ENCODE results near the gene GALK1.

The GALK1 gene

GRCh38 chr17:75751676-75752404 lies 13.2 kb downstream of the GALK1 start:
- no peak for DNase-seq

DNA sequence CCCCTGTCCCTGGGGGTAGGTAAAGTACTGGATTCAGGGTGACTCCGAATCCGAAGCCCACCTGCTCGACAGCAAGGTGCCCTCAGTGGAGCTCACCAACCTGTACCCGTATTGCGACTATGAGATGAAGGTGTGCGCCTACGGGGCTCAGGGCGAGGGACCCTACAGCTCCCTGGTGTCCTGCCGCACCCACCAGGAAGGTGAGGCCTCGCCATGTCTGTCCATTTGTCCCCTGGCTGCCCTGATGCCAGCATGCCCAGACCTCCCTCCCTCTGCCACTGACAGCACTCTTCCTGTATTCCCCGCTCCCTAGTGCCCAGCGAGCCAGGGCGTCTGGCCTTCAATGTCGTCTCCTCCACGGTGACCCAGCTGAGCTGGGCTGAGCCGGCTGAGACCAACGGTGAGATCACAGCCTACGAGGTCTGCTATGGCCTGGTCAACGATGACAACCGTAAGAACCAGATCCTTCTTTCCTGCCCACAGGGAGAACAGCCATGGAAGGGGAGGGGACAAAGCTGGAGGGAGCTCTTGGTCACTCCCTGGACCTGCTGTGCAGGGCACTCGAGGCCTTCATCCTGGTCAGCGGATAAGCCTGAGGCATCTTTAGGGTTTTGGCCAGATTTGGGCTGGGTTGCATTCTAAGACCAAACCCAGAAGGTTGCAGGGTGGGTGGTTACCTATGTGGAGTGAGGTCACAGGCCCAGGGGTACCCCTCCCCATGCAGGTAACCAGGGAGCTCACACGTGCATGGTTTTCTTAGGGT lies 14.2 kb downstream of the GALK1 start:
- DNase-seq: no peak

DNA sequence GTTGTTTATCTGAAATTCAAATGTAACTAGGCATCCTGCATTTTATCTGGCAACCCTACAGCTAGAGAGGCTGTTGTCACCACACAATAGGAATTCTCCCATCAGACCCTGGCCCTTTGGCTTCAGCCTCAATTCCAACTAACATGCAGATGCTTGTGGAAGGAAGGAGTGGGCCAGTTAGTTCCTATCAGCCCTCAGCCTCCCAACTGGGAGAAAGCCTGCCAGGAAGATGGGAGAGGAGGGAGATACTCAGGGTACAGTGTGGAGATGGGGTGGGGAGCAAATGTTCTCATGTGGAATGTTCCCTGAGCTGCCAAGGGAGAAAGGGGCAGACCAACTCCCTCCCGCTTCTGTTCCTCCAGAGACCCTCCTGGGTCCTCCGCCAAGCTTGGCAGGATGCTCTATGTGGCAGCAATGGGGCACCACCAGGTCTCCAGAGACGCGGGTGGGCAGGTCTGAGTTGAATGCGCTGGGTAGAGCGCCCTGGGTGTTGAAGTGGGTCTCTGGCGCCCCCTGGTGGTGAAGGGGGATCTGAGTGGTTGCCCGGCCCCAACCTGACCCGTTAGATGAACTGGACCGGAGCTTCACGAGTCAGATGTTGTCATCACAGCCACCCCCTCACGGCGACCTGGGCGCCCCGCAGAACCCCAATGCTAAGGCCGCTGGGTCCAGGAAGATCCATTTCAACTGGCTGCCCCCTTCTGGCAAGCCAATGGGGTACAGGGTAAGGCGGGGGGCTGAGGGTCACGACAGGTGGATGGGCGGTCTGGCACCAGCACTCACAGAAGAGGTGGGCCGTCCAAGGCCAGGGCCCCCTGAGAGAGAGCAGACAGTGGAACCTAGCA lies 15.2 kb downstream of the GALK1 start:
- DNase-seq: peak in 51 of 56 donors; percentile 28 to 95 (median 74)

- no peak for DNase-seq
Measured at GRCh38 chr17:75748706-75749105, 16.3 kb downstream of the GALK1 start.

DNA sequence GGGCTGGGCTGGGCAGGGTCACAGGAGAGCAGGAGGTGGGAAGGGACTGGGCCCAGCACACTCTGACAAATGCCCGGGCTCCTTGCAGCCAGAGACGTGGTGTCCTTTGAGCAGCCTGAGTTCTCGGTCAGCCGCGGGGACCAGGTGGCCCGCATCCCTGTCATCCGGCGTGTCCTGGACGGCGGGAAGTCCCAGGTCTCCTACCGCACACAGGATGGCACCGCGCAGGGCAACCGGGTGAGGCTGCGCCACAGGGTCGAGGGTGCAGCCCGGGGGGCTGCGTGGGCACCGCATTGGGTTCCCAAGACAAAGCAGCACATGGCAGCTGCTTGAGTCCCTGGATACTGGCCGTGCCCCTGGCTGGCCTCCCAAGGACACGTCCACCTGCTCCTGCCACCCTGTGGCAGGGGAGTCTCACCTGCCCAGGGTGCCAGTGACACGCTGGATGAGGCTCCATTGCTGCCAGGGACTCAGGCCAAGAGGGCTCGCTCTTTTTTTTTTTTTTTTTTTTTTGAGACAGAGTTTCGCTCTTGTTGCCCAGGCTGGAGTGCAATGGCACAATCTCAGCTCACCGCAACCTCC lies 21.3 kb downstream of the GALK1 start:
- no peak for DNase-seq

GRCh38 chr17:75742337-75742736 lies 22.7 kb downstream of the GALK1 start:
- no peak for DNase-seq

GRCh38 chr17:75740631-75741077 lies 24.3 kb downstream of the GALK1 start:
- DNase-seq: no peak

GRCh38 chr17:75740215-75740614 lies 24.8 kb downstream of the GALK1 start:
- DNase-seq: no peak

DNA sequence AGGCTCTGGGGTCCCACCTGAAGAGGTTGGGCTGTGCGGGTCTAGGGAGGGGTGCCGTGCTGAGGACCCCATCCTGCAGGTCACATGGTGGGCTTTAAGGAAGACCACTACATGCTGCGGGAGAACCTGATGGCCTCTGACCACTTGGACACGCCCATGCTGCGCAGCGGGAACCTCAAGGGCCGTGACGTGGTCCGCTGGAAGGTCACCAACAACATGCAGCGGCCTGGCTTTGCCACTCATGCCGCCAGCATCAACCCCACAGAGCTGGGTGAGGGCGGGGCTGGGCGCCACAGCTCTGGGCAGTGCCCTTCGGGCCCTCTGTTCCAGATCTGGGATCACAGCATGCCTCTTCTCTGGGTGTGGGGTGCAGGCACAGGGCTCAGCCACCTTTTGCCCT lies 25.2 kb downstream of the GALK1 start:
- DNase-seq: no peak

GRCh38 chr17:75739174-75739573 lies 25.8 kb downstream of the GALK1 start:
- no peak for DNase-seq

DNA sequence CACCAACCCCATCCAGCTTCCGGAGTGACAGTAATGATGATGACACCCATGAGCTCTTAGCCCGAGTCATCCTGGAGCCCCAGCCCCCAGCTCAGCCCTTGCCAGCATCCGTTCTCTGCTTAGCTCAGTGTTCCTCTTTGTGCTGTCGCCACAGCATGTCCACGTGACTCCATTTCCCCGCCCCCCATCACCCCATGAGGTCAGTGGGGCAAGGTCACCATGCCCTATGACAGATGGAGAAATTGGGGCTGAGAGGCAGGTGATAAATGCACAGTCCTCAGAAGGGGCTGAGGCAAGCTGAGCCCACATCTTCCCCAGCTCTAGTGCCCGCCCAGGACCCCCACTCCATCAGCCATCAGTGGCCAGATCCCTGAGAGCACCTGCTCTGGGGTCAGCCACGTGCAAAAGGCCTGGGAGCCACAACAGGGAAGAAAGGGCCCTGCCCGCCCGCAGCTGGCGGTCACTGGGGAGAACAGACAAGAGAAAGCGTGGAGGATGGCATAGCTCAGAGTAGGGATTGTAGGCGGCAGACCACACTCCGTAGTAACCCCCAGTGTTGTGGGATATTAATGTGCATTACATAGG lies 26.7 kb downstream of the GALK1 start:
- peak in 34 of 56 donors; percentile 8 to 74 (median 32) for DNase-seq

- no peak for DNase-seq
Measured at GRCh38 chr17:75737133-75737962, 27.6 kb downstream of the GALK1 start.

DNA sequence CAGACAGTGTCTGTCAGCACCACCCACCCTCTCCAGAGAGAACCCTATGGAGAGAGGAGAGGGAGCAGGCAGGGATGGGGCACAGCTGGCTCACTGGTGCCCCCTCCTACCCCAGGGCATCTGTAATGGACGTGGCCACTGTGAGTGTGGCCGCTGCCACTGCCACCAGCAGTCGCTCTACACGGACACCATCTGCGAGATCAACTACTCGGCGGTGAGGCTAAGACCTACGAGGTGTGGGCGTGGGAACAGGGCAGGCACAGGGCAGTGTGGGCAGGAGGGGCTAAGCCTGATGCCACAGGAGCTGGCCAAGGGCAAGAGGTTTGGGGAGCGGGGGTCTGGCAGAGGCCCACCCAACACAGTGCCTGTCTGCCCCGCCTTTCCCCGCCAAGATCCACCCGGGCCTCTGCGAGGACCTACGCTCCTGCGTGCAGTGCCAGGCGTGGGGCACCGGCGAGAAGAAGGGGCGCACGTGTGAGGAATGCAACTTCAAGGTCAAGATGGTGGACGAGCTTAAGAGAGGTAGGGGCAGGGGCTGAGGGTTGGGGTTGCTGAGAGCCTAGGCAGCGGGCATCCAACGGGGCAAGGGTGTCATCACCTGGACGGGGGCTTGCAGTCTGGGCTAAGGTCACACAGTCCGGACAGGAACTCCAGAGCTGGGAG lies 28.7 kb downstream of the GALK1 start:
- no peak for DNase-seq

DNA sequence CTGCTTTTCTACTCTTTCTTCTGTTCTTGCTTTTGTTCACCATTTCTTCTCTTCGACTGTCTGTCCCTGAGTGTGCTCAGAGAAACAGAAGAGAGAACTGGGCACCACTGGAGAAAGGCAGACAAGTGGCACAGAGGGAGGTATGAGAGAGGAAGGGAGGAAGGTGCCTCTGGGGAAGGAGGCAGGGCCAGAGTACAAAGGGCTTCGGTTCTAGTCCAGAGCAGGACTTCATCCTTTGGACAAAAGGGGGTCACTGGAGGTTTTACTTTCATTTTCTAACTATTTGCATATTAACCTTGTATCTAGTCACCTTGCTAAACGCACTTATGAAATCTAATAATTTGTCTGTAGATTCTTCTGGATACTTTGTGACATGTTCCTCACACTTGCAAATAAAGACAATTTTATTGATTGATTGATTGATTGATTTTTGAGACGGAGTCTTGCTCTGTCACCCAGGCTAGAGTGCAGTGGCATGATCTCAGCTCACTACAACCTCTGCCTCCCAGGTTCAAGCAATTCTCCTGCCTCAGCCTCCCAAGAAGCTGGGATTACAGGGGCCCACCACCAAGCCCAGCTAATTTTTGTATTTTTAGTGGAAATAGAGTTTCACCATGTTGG lies 30.2 kb downstream of the GALK1 start:
- DNase-seq: no peak

DNA sequence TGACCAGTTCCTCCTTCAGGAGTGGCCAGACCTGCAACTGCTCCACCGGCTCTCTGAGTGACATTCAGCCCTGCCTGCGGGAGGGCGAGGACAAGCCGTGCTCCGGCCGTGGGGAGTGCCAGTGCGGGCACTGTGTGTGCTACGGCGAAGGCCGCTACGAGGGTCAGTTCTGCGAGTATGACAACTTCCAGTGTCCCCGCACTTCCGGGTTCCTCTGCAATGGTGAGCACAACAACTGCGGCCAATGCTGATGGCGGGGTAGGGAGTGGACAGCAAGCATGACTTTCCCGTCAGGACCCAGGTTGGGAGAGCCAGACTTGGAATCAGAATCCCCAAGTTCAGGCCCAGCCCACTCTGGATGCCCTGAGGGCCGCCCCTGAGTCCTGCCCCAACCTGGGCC lies 31.5 kb downstream of the GALK1 start:
- no peak for DNase-seq

DNA sequence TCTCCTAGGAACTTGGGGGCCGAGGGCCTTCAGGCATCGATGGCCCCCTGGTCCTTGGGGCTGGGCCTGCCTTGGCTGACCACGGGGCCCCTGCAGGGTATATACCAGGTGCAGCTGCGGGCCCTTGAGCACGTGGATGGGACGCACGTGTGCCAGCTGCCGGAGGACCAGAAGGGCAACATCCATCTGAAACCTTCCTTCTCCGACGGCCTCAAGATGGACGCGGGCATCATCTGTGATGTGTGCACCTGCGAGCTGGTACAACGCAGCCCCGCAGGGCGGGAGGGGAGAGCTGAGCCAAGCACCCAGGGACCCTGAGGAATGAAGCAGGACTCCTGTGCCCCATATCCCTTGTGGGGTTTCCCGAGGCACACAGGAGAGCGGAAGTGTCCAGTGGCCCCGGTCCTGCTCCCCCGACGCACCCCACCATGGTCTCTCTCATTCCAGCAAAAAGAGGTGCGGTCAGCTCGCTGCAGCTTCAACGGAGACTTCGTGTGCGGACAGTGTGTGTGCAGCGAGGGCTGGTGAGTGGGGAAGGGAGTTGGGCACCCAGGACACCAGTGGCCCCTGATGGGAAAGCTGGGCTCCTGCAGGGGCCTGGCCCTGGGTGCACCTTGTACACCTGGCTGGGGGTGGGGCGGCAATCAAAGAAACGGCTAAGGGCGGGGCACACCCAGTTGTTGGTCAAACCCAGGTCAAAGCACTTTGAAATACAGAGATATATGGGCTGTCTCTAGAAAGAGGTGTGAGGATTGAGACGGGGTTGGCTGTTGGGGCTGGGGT lies 33.1 kb downstream of the GALK1 start:
- DNase-seq: no peak

- no peak for DNase-seq
Measured at GRCh38 chr17:75731086-75731715, 33.8 kb downstream of the GALK1 start.

DNA sequence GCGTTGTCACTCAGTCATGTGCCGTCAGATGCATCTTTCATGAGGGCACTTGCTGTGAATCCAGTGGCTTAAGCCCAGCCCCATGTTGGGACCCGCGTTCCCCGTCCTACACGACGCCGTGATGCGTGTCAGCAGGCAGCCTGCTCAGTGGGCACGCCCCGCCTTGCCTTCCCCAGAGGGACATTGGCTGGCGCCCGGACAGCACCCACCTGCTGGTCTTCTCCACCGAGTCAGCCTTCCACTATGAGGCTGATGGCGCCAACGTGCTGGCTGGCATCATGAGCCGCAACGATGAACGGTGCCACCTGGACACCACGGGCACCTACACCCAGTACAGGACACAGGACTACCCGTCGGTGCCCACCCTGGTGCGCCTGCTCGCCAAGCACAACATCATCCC lies 34.9 kb downstream of the GALK1 start:
- no peak for DNase-seq
